HG02763 (cell line): Measurements from ENCODE around the gene SLC6A20.

ENCODE experiments used
- ATAC-seq: cut with Tn5 transposase; IDR thresholded peaks from one replicate; pipeline ENCODE4 v1.9.1; 2021; ENCODE audit warnings: mild to moderate bottlenecking, moderate library complexity; ENCODE audit not compliant: unreplicated experiment

Gene SLC6A20

DNA sequence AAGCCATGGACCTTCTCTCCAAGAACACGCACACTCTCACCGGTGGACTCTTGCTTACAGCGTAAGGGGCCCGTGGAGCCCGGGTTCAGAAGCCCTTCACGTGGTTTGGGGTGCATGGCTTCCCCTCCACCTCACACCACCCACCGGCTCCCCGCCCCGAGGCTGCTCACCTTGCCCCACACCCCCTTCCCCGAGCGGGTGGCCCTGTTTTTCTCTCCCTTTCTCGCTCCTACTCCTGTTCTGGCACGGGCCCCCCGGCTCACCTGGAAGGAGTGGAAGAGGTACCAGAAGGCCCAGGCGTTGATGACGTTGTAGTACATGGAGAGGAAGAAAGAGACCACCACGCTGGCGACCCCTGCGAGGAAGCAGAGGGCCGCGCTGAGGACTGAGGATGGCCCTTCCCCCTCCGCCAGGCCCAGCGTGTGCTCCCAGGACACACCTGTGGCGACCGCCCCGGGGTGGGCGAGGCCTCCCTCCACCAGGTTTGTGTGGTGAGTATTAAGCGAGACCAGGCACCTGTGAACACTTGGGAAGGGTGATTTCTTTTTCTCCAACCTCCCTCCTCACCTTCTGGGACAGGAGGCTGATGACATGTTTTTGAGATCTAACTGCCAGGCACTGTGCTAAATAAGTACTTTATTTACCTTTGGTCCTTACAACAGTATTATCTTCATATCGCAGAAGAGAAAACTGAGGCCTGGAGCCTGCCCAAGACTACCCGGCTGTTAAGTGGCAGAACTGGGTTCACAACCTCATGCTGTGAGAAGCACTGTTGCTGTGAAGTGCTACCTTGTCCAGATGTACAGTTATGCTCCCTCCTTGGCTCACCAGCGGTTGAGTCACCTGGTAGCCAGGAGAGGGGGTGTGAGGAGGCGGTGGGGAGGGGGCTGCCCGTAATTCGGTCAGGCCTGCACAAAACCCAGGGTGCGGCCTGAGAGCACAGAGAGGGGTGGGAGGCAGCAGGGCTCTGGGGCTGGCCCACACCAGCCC is 16.3 kb downstream of the SLC6A20 start:
- no peak for ATAC-seq

DNA sequence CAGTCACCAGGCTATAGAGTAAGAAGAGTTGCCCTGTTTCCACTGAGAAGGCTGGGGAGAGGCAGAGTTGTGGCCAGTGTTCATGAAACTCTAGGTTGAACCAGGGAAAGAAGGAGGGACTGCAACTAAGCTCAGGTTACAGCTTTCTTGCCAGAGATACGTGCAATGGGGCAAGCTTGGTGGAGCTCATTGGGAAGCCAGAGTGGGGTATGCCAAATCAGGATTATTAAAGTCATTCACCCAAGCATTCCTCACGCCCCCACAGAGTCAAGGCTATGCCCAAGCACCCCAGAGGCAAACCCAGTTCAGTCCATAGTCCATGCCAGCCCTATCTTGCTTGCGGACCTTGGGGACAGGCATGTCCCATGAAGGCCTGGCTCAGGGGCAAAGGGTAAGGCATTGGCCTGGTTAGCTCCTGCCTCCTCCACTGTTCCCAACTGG is 17.6 kb downstream of the SLC6A20 start:
- no peak for ATAC-seq

DNA sequence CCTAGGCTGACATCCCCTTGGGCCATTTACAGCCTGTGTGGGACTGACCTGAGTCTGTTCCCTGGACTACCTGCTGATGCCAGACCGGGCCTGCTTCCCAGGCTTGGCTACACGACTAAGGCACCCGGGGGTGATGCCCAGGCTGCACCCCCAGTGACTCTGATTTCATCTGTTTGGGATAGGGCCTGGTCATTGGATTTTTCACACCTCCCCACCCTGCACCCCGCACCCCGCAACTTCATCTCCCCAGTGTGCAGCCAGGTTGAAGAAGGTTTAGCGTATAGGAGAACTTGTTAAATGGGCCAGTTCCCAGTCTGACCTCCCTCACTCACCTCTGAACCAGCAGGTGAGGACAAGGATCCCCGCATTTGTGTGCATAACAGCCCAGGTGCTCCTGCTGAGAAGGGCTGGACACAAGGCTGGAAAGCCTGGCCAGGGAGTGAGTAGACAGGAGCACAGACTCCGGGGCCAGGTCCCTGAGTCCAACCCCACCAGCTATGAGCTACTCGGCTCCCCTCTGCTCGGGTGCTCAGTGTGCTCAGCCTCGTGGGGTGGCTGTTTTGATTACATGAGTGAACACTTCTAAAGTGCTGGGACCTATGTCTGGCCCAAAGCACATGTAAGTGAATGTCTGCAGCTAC is 18.5 kb downstream of the SLC6A20 start:
- no peak for ATAC-seq

DNA sequence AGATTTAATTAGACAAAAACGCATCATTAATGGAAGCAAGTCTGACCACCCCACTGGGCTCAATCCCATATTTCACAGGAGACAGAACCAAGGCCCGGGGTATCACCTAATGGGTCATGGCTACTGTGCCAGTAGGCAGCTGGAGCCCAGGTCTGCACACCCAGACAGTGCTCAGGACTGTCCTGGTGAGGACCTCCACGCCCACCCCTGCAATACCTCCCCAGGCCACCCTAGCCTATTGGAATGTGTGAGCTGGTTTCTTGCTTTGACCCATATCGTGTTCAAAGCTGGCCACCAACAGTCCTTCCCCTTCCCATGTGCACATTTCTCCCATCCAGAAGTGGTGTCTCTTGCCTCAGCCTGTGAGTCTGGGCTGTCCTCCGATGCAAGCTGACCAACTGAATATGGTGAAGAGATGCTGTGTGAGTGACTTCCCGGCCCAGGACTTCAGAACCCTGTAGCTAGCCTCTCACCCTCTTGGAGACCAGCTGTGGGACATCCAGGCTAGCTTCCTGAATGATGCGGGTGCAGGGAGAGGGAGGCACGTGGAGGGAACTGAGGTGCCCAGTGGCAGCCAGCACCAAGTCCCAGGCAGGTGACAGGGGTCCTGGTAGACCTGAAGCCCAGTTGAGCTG is 19.1 kb downstream of the SLC6A20 start:
- no peak for ATAC-seq

DNA sequence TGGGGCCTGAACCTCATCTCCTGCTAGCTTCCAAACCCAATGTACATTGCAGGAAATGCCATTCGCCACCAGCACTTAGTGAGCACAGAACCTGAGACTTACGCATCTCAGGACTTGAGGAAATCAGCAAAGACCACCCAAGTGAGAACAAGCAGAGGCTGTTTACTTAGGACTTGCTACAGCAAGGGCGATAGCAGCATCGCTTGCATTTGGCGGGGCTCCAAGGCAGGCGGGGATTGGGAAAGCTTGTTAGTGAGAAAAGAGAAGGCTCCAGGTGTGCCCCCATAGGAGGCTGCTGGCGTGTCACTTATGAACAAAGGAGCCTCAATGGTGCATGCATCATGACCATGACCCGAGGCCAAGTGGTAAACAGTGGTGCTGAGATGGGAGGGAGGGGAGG is 19.7 kb downstream of the SLC6A20 start:
- ATAC-seq, result no peak

DNA sequence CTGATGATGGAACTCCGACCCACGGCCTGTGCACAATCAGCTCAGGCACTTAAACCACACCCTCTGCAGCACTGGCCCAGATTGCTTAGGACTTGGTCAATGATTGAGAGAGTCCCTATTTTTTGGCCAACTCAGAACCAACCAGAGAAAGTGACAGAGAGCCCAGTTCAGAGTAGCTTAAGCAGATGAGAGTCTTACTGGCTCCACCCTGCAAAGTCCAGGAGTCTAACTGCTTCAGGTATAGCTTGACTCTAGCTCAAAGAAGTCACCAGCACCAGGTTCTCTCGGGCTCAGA is 20.1 kb downstream of the SLC6A20 start:
- no peak for ATAC-seq

DNA sequence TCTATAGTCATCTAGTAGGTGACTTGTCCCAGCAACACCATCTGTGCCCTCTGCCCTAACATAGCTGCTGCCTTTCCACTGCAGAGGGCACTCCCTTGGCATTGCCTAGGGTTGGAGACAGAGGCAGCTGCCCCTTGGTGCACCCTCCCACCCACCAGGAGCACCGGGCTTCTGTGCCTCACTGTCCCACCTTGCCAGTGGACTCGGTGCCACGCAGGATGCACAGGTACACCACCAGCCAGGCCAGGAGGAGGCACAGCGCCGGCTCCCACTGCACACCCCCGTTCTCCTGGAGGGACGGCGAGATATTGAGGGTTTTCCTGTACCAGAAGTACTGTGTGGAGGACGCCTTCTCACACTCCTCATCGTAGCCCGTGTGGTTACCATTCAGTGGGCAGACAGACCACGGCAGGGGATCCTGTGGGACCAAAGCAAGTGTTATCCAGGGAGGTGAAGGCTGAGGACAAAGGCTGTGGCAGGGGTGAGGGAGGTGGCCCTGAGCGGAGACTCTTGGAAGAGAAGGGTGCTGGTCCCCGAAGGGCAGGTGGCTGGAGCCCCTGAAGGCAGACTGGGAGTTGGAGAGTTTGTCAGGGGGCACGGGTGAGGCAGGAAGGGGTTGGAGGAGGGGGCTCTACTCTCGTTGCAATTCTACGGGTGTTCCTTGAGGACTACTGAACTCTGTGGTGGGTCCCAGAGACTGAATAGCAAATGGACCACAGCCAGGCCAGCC is 20.6 kb downstream of the SLC6A20 start:
- no peak for ATAC-seq

DNA sequence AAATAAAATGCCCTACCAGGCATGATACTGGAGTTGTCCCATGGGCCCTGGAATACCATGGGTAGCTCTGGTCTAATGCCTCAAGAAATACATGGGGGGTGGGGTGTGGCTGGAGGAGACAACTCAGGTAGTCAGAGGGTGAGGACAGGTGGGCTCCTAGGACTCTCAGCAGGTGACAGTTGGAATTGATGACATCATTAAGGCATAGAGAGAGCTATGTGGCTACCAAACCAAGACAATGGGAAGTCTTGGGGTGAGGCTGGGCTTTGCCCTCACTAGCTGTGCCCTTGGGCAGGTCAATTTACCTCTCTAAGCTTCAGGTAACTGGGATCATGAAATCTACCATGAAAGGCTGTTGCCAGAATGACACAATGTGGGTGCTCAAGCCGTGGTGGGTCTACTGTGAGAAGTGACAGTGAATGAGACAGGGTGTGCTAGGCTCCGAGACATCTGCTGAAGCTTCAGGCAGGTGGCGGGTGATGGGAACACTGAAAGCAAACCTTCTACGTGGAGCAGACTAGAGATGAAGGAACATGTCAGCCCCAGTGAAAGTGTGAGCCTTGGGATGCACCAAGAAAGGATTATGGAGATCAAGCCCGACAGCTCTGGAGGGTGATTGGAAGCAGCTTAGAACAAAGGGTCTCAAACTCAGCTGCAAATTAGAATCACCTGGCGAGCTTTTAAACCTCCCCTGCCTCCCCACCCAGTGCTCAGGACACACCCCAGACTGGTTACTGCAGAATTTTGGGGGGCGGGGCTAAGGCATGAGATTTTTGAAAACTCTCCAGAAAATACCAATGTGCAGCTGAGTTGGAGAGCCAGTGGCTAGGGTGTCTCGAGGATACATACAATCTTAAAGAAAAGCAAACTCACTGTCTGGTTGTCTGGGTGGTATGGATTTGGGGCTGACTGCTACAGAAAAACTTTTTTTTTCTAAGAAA is 21.5 kb downstream of the SLC6A20 start:
- ATAC-seq, result no peak

DNA sequence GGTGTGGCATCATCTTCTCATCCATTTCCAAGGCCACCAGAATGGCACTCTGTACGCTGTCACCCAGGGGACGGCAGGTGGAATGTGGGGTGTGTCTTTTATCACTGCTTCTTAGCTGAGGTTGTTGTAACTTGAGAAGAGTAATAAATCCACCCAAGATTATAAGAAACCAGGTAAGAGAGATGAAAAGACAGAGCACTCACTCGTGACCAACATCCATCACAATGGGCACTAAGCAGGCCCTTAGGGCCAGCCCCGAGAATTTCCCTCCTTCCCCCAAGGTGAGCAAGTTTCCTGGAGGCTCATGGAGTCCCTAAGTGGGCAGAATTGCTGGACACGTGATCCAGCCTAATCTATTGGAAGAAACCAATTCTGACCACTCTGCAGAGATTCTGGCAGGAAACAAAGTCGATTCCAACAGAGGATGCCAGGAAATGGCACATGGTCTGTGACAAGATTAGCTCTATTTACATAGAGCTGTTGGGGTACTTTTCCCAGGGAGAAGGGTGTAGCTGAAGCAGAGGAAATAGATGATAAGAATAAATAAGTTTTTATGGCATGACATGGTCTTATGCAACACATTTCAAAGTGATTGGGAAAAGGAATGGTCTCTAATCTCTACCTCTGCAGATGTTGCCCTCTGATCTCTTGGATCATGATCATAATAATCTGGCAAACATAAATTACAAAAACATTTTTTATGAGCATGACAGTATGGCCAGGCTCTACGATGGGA is 22.5 kb downstream of the SLC6A20 start:
- ATAC-seq, result no peak

DNA sequence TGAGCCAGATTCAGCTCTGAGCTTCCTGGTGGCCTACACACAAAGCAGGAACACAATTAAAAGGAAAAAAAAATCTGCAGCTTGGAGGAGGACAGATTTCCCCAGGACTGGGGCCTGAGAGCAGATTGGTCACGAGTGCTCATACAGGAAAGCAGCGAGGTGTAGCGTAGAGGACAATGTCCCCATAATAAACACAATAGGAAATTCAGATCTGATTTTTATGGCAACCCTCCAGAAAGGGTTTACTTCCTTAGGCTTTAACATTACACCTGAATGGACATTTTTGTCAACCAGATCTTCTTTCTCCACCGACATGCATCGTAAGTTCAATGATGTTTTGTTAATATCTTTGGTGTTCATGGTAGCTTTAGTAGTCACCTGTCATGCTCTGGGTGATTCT is 23.3 kb downstream of the SLC6A20 start:
- no peak for ATAC-seq

DNA sequence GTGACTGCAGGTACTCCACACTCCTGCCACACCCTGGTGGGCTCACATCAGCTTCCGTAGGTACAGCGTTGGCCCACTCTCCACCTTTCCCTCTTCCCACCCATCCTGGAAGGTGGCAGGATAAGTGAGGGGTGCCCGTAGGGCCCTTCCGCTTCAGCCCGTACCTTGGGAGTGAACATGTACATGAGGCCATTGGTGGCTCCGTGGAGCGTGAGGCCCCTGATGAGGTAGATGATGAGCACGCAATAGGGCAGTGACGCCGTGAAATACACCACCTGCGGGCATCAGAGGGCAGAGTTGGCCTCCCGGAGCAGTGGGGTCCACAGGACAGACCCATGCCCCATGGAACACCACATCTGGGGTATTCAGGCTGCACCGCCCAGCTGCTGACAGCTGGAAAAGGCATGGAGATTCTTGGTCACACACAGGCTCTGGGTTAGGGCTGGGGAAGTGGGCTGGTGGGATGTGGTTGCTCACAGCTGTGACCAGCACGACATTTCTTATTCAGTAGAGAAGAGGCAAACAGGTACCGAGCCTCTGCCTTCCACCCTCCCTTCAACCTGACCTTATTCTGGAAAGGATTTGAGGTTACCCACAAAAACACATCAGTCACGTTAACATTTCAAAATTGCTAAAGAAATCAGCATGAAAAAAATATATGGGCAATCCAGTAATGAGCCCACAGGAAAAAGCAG is 23.8 kb downstream of the SLC6A20 start:
- ATAC-seq, result no peak

DNA sequence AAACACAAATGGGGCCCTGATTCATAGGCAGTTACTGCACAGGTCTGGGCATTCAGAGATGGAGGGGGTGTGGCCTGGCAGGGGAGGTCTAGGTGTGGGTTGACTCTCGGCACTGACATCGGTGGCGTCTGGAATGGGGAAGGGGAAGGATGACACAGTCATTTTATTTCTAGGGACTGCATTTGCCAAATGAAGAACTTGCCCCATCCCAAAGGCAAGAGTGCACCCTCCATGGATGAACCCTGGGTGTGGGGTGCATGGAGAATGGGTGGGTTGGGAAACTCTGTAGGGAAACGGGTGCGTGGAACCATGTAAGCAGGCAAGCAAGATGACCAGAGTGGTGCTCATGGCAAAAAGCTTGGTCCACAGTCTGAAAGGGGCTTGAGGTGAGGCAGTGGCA is 24.5 kb downstream of the SLC6A20 start:
- ATAC-seq, result no peak

DNA sequence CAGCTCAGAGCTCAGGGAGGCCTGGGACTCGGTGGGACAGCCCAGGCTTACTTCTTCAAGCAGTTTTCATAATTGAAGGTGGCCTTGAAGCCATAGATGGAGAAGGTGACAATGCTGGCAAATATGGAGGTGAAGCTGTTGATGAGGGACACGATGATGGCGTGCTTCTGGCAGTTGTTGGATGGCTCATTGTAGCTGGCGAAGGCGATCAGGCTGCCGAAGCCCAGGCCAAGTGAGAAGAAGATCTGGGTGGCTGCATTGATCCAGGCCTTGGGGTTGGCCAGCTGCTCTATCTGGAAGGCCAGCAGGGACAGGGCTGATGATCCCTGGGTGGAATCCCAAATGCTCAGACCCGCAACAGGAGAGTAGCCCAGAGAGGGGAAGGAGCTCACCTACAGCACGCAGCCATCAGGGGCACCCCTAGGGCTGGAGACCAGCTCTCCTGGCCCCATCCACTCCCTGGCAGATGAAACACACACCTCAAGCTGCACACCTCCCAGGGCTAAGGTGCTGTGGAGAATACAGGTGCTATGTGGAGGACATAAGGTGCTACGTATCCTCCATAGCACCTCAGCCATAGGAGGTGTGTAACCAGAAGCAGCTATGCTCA is 25.1 kb downstream of the SLC6A20 start:
- no peak for ATAC-seq

DNA sequence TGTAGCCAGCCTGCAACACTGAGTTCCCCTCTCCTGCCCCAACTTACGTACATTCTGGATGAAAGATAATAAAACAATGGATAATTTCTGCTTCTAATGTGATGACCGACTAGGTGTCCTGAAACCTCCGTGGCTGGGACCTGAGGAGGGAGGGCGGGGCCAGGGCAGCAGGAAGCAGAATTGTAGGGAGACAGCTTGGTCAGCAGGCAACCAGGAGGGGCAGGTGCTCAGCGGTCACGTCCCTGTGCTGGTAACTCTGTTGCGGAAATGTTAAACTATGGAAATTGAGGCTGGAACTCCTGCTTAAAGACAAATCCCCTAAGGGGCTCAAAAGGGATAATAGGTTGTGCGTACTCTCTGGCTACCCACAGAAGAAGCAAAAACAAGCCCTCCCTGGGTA is 30.4 kb downstream of the SLC6A20 start:
- ATAC-seq, result no peak

DNA sequence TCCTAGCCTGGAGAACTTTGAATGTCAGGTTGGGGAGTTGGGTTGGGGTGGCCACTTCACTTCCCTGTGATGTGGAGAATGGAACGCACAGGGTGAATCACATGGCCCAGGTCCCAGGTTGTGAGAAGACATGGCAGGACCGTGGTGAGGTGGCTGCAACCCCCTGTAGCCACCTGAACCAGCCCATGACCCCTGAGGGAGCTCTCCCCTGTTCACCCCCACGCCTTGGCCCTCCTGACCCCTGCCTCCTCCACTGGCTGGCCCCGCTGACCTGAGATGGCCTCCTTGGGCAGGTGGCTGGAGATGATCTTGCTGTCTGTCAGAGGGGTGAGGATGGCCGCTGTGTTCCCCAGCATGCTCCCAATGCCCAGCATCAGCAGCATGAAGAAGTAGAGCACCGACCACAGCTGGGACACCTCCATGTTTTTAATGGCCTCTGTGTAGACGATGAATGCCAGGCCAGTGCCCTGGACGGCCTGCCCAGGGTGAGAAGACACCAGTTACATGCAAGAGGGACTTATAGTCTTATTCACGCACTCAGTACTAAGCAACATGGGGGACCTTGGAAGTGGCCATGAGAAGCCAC is 31.0 kb downstream of the SLC6A20 start:
- no peak for ATAC-seq

DNA sequence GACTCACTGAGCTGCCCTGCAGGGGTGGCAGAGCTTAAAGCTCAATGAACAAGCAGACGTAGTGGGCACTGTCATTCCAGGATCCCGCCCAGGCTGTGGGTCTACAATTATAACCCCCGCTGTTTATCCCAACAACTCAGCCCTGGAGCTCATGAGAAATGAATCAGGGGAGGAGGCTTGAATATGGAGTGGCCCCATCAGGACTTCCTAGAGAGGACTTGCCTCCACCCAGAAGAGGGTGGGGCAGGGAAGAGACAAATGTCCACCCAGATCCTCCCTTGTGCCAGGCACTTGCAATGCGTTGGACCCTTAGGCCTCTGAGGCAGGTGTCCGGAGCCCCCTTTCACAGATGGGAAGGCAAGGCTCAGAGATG is 33.0 kb downstream of the SLC6A20 start:
- ATAC-seq, result no peak

DNA sequence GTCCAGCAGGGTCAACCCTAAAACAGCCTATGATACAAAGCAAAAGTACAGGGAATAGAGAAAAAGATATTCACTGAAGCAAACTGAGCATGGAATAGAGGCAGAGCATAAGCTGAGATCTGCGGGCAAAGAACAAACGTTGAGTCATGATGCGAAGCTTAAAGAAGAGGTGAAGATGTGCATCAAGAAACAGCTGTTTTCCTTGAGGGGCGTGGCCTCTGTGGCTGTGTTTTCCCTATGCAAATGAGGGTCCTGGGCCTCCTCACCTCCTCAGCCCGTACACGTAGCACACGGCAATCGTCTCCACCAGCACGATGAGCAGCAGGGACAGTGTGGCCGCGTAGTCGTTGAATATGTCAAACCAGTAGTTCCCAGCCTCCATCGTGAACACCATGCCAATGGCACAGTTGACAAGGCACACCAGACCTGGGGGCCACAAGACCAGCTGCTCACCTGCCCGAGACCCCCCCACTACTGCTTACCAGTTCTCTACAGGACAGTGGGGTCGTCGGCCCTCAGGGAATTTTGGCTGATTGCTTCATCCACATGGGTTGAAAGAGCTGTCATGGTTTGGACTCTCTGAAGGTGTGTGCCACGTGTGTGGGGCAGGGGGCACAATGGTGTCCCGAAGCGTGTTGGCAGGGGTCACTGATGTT is 33.6 kb downstream of the SLC6A20 start:
- no peak for ATAC-seq

DNA sequence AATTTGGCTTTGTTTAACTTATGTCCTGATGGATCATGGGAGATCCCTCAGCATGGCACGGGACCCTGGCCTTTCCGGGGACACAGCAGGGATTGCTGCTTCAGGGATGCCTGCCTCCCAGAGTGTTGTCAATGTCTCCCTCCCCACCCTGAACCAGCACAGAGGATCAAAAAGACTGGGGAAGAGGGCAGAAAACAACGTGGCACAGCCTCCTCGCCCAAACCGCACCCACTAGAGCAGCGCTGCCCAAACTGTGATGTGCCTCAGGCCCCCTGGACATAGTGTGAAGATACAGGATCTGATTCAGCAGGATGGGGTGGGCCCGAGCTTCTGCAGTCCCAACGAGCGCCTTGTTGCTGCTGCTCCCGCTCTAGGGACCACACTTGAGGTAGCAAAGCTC is 34.5 kb downstream of the SLC6A20 start:
- ATAC-seq, result no peak
